Breast epithelium (tissue), 4 donors: ENCODE measurements around the gene UCK2. TPM values are rescaled to one million over a fixed set of nuclear protein-coding genes. Genes with fewer than 3 reads are reported as not detected.
A peak's percentile ranks its signal among the peaks of the same experiment; 100 is the strongest.

ENCODE experiments used
- DNase-seq, 2 donors: peaks; one replicate each; pipeline ENCODE4 v3.0.0-alpha.2; 2019; ENCODE audit warnings: low spot score in 2 of 2
- H3K27ac ChIP-seq, 2 donors: fragments of 200-600 bp; sonication (generic) in 1 of 2; one replicate each; pipeline ENCODE4 v1.5.1; 2016 to 2019; ENCODE audit warnings: mild to moderate bottlenecking in 1 of 2
- H3K27me3 ChIP-seq, 2 donors: fragments of 200-600 bp; sonication (generic) in 1 of 2; one replicate each; pipeline versions ENCODE4 v1.5.1 to v1.6.0; 2017 to 2019; ENCODE audit warnings: control low read depth in 1 of 2, mild to moderate bottlenecking in 1 of 2
- H3K36me3 ChIP-seq: fragments of 200-600 bp; one replicate; pipeline ENCODE4 v1.5.1; 2019
- H3K4me1 ChIP-seq, 2 donors: fragments of 200-600 bp; sonication (generic); one replicate each; pipeline ENCODE4 v1.5.1; 2016 to 2019; ENCODE audit warnings: control low read depth in 1 of 2
- H3K4me3 ChIP-seq, 3 donors: fragments of 200-600 bp; sonication (generic); 1 replicate in 2 of 3; 2 replicates in 1 of 3; pipeline ENCODE4 v1.5.1; 2016 to 2019; ENCODE audit warnings: mild to moderate bottlenecking in 3 of 3, moderate library complexity in 2 of 3
- H3K9me3 ChIP-seq, 2 donors: fragments of 200-600 bp; sonication (generic) in 1 of 2; one replicate each; pipeline ENCODE4 v1.5.1; 2016 to 2019; ENCODE audit warnings: control low read depth in 1 of 2
- POLR2A ChIP-seq: fragments of 450-650 bp; IDR thresholded peaks from one replicate; pipeline ENCODE4 v1.6.1; 2016; ENCODE audit warnings: antibody characterized with exemption, mild to moderate bottlenecking, moderate library complexity
- POLR2AphosphoS5 ChIP-seq, 3 donors: sonication (generic); formaldehyde crosslinking; IDR thresholded peaks; one replicate each; pipeline ENCODE4 v1.6.1; 2017; ENCODE audit warnings: antibody characterized with exemption in 3 of 3
- intact Hi-C: fragments of 100-400 bp; cut with DNase I; formaldehyde crosslinking; loops from one replicate; pipeline ENCODE4 v1.15.1; 2023; ENCODE audit warnings: low total_unique reads
- total RNA-seq, 3 donors: library from RNA; depleted of rRNA; stranded (reverse); fragments of >200 nt; gene quantifications; one replicate each; pipeline ENCODE4 v1.1.0, GENCODE V29; 2016
- TF ChIP-seq, protein P1 (sequence below), 3 donors: fragments of 450-650 bp; IDR thresholded peaks; one replicate each; pipeline ENCODE4 v1.5.1; 2016 to 2017; ENCODE audit warnings: antibody characterized with exemption in 3 of 3, mild to moderate bottlenecking in 3 of 3, moderate library complexity in 3 of 3

The UCK2 gene
- total RNA-seq, 3 donors from 2014 or later = 13.6 to 51.1 (median 45.9) TPM

DNA sequence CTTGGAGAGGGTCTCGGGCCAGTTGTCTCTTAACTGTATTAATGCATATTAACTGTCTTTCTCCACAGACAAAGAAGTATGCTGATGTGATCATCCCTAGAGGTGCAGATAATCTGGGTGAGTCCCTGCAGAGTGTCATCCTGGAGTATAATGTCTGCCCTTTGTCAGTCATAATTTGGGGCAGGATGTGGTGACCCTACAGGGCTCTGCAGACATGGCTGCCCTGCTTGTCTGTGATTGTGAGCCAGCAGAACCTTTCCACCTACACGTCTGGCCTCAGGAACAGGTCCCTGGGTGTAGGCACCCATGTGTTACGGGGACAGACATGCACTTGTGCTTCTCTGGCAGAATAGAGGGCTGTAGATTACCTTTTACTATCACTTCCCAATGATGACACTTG is 78.4 kb downstream of the UCK2 start:
- intact Hi-C loops = no loop called here
- H3K27me3 ChIP-seq = no peaks in the 10 kb centered on the region
- H3K4me3 ChIP-seq = no peak overlapping the region
- no peaks in the 10 kb centered on the region for H3K36me3 ChIP-seq
- DNase-seq = no peak
- no peak overlapping the region for H3K27ac ChIP-seq
- peaks cover 0 to 4% of the 10 kb centered on the region in 2 donors for H3K4me1 ChIP-seq
- H3K9me3 ChIP-seq = no peaks in the 10 kb centered on the region
- TF ChIP-seq, protein P1, sequence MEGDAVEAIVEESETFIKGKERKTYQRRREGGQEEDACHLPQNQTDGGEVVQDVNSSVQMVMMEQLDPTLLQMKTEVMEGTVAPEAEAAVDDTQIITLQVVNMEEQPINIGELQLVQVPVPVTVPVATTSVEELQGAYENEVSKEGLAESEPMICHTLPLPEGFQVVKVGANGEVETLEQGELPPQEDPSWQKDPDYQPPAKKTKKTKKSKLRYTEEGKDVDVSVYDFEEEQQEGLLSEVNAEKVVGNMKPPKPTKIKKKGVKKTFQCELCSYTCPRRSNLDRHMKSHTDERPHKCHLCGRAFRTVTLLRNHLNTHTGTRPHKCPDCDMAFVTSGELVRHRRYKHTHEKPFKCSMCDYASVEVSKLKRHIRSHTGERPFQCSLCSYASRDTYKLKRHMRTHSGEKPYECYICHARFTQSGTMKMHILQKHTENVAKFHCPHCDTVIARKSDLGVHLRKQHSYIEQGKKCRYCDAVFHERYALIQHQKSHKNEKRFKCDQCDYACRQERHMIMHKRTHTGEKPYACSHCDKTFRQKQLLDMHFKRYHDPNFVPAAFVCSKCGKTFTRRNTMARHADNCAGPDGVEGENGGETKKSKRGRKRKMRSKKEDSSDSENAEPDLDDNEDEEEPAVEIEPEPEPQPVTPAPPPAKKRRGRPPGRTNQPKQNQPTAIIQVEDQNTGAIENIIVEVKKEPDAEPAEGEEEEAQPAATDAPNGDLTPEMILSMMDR (IDR thresholded peaks at IDR 0.05) = no peak
- TF ChIP-seq POLR2AphosphoS5 (IDR thresholded peaks at IDR 0.05) (no peak), POLR2A (no peak)

DNA sequence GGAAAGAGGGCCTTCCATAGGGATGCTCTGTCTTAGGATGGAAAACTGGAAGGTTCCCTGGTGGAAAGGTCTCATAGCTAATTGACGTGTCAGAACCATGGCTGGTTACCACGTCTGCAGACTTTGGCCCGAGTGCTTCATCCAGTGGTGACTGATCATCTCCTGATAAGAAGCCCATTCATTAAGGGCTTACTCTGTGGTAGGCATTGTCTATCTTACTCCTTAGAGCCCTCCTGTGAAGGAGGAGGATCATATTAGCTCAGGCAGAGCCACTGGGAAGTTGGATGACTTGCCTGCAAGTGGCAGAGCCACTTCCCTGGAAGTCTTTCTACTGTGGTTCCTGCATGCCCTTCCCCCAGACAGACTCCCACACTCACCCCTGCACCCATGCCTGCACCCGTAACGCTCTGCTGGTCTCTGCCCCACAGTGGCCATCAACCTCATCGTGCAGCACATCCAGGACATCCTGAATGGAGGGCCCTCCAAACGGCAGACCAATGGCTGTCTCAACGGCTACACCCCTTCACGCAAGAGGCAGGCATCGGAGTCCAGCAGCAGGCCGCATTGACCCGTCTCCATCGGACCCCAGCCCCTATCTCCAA is 79.9 kb downstream of the UCK2 start:
- H3K36me3 ChIP-seq = no peaks in the 10 kb centered on the region

DNA sequence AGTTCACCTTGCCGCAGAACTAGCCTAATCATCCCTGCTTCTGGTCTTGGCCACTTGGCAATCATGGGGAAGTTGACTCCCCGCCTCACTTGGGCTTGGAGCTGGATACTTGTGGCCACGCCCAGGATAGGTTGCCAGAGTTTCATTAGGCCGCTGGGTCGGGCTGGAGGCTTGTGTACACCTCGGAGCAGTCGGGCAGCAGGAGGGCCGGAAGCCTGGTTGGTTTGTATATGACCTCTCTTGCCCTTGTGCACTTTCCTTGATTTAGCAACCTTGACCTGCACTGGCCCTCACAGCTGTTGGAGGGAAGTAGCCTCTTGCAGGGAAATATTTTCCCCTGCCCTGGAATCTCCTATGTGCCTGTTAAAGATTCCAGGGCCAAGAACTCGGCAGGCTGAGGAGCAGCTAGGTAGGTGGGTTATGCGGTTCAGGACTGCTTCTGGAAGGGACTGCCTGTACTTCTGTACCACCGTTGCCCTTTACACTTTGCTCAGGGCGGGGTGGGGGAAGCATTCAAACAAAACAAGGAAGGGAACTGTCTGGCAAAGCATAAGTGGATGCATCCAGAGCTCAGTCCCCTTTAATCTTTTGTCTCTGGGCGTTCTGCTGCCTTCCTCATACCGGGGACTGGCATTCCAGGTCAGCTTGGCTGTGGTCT is 83.5 kb downstream of the UCK2 start:
- peaks cover 0 to 16% of the 10 kb centered on the region in 2 donors for H3K4me1 ChIP-seq
- intact Hi-C loops = loop anchor here (10.0 kb wide), 2 partner anchors 196 to 526 kb away; no protein-coding TSS in a partner anchor
- no peaks in the 10 kb centered on the region for H3K27me3 ChIP-seq
- peak overlapping the region in 1 of 3 donors; percentile 19 for H3K4me3 ChIP-seq
- peak in 1 of 2 donors; percentile 66 for DNase-seq
- TF ChIP-seq, protein P1 (IDR thresholded peaks at IDR 0.05) = no peak
- peak in 1 of 3 donors; percentile 46 for TF ChIP-seq POLR2AphosphoS5 (IDR thresholded peaks at IDR 0.05)
- peak overlapping the region; percentile 80 to 84 for H3K27ac ChIP-seq
- H3K36me3 ChIP-seq = no peaks in the 10 kb centered on the region
- H3K9me3 ChIP-seq = no peaks in the 10 kb centered on the region

More for the DNA sequence above, 79.9 kb downstream of the UCK2 start:
- Histone ChIP-seq H3K27ac (no peak overlapping the region), H3K9me3 (no peaks in the 10 kb centered on the region), H3K27me3 (no peaks in the 10 kb centered on the region), H3K4me1 (peaks cover 0 to 16% of the 10 kb centered on the region in 2 donors), H3K4me3 (no peak overlapping the region)
- TF ChIP-seq, protein P1 (IDR thresholded peaks at IDR 0.05) = no peak
- TF ChIP-seq POLR2A (no peak), POLR2AphosphoS5 (IDR thresholded peaks at IDR 0.05) (no peak)
- no peak for DNase-seq
- intact Hi-C loops = no loop called here

DNA sequence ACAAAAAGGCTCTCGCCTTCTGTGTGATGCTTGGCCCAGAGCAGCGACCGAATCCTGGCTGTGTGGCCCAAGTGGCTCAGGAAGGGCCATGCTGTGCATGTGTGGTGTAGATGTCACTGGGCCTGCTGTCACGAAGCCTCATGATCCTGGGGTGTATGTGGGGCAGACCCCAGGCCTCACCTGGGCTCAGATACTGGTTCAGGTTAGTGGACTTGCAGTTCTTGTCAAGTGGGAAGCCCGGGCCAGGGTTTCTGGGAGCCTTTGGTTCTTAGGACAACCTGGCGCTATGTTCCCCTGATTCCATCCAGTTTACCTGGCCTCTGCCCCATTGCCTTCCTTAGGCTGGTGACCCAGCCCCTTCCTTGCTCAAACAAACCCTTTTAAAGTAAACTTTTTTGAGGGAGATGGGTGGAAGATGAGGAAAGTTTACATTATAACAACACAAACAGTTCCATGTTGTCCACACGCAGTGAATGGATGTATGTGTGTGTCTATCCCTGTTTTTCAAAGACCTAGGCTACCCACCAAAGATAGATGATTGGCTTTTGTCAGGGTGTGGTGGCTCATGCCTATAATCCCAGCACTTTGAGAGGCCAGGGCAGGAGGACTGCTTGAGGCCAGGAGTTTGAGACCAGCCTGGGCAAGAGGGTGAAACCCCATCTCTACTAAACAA is 84.3 kb downstream of the UCK2 start:
- TF ChIP-seq, protein P1 (IDR thresholded peaks at IDR 0.05) = no peak
- no peak for TF ChIP-seq POLR2A
- Histone ChIP-seq H3K36me3 (no peaks in the 10 kb centered on the region), H3K27ac (peak overlapping the region; percentile 80 to 84), H3K27me3 (no peaks in the 10 kb centered on the region), H3K4me3 (no peak overlapping the region), H3K4me1 (peaks cover 0 to 16% of the 10 kb centered on the region in 2 donors), H3K9me3 (no peaks in the 10 kb centered on the region)
- peak in 1 of 2 donors; percentile 45 for DNase-seq
- intact Hi-C loops = loop anchor here (10.0 kb wide), 2 partner anchors 197 to 527 kb away; no protein-coding TSS in a partner anchor

DNA sequence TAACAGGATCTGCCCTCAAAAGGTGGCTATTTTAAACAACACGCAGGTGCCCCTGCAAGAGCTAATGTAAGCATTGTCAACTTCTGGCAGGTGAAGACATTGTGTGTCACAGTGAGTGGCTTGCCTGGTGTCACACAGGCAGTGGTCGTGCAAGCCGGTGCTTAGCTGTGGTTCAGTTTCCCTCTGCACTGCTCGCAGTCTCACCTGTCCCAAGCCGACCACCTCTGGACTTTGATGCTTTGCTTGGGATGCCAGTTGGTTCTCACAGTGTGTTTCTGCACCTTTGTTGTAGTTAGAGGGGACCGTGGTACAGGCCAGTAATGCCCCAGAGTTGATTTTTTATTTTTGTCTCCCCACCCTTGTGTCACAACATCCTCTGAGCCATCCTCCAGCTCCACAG is 85.2 kb downstream of the UCK2 start:
- peak in 1 of 2 donors; percentile 27 for DNase-seq
- no peaks in the 10 kb centered on the region for H3K36me3 ChIP-seq
- no peaks in the 10 kb centered on the region for H3K9me3 ChIP-seq
- peaks cover 0 to 16% of the 10 kb centered on the region in 2 donors for H3K4me1 ChIP-seq
- intact Hi-C loops = loop anchor here (10.0 kb wide), 2 partner anchors 198 to 528 kb away; no protein-coding TSS in a partner anchor
- TF ChIP-seq POLR2AphosphoS5 (IDR thresholded peaks at IDR 0.05) = no peak
- TF ChIP-seq, protein P1 (IDR thresholded peaks at IDR 0.05) = no peak
- TF ChIP-seq POLR2A = no peak
- H3K4me3 ChIP-seq = no peak overlapping the region
- no peak overlapping the region for H3K27ac ChIP-seq
- no peaks in the 10 kb centered on the region for H3K27me3 ChIP-seq
